Neural cell (in vitro differentiated cells): ENCODE results near the gene RUNX1. TPM values are rescaled to one million over a fixed set of nuclear protein-coding genes. Genes with fewer than 3 reads are reported as not detected.

Experiments
- H2AFZ ChIP-seq: fragments of 200-600, 300-800 bp; sonication (generic), shearing (Covaris generic); 2 replicates; pipeline ENCODE4 v1.6.0; 2014; ENCODE audit warnings: low read depth, mild to moderate bottlenecking, antibody characterized with exemption, low read length, moderate library complexity
- H3F3A ChIP-seq: fragments of 200-600 bp; shearing (Covaris generic); 2 replicates; pipeline ENCODE4 v1.6.1; 2016; ENCODE audit warnings: mild to moderate bottlenecking, moderate library complexity, mixed read lengths, antibody characterized with exemption, low read length; ENCODE audit not compliant: insufficient read depth, poor library complexity, severe bottlenecking
- H3K27ac ChIP-seq: fragments of 200-600, 300-800 bp; sonication (generic), shearing (Covaris generic); 2 replicates; pipeline ENCODE4 v1.5.1; 2014; ENCODE audit warnings: mild to moderate bottlenecking, low read length, moderate library complexity
- H3K27me3 ChIP-seq: fragments of 300-800, 200-600 bp; sonication (generic), shearing (Covaris generic); 2 replicates; pipeline ENCODE4 v1.6.0; 2014; ENCODE audit warnings: mild to moderate bottlenecking, low read depth, low read length, moderate library complexity; ENCODE audit not compliant: insufficient read depth
- H3K36me3 ChIP-seq: fragments of 300-800, 200-600 bp; sonication (generic), shearing (Covaris generic); 2 replicates; pipeline ENCODE4 v1.5.1; 2014; ENCODE audit warnings: mild to moderate bottlenecking, antibody characterized with exemption, low read length, moderate library complexity; ENCODE audit not compliant: insufficient read depth
- H3K4me2 ChIP-seq: fragments of 300-800, 200-600 bp; sonication (generic), shearing (Covaris generic); 2 replicates; pipeline ENCODE4 v1.6.0; 2014; ENCODE audit warnings: mild to moderate bottlenecking, low read length
- H3K4me3 ChIP-seq: fragments of 300-800, 200-600 bp; sonication (generic), shearing (Covaris generic); 2 replicates; pipeline ENCODE4 v1.5.1; 2014; ENCODE audit warnings: mild to moderate bottlenecking, low read length, moderate library complexity
- H3K79me2 ChIP-seq: fragments of 200-600 bp; shearing (Covaris generic); replicated peaks from 2 replicates; pipeline ENCODE4 v1.6.0; 2014; ENCODE audit warnings: mild to moderate bottlenecking, low read length, moderate library complexity; ENCODE audit not compliant: insufficient read depth
- H3K9ac ChIP-seq: fragments of 300-800, 200-600 bp; sonication (generic), shearing (Covaris generic); 2 replicates; pipeline ENCODE4 v1.6.1; 2016; ENCODE audit warnings: mild to moderate bottlenecking, low read length, mixed read lengths
- H3K9me2 ChIP-seq: fragments of 200-600 bp; shearing (Covaris generic); 2 replicates; pipeline ENCODE4 v1.6.1; 2016; ENCODE audit warnings: mild to moderate bottlenecking, low read length, mixed read lengths; ENCODE audit not compliant: insufficient read depth
- H3K9me3 ChIP-seq: fragments of 200-600, 300-800 bp; sonication (generic), shearing (Covaris generic); 2 replicates; pipeline ENCODE4 v1.6.1; 2016; ENCODE audit warnings: mild to moderate bottlenecking, mixed run types, low read length, moderate library complexity, mixed read lengths
- H4K20me1 ChIP-seq: fragments of 200-600 bp; shearing (Covaris generic); 2 replicates; pipeline ENCODE4 v1.6.1; 2016; ENCODE audit warnings: mild to moderate bottlenecking, mixed run types; ENCODE audit not compliant: insufficient read depth
- CTCF ChIP-seq: fragments of 450-650 bp; IDR thresholded peaks from 2 replicates; pipeline ENCODE4 v1.5.1; 2014; ENCODE audit warnings: antibody characterized with exemption, mild to moderate bottlenecking, moderate library complexity; ENCODE audit not compliant: poor library complexity, severe bottlenecking
- EP300 ChIP-seq: fragments of 450-650 bp; conservative IDR thresholded peaks from 2 replicates; pipeline ENCODE4 v1.6.1; 2014; ENCODE audit warnings: antibody characterized with exemption, mild to moderate bottlenecking, moderate library complexity; ENCODE audit not compliant: poor library complexity, severe bottlenecking
- EZH2 ChIP-seq: fragments of 200-600, 300-800 bp; shearing (Covaris generic), sonication (generic); IDR thresholded peaks from 2 replicates; pipeline ENCODE4 v1.6.1; 2014; ENCODE audit warnings: antibody characterized with exemption, low read length, borderline replicate concordance, mild to moderate bottlenecking; ENCODE audit not compliant: insufficient read depth, poor library complexity, severe bottlenecking
- MXI1 ChIP-seq: fragments of 450-650 bp; conservative IDR thresholded peaks from 2 replicates; pipeline ENCODE4 v1.6.1; 2014; ENCODE audit warnings: antibody characterized with exemption, mild to moderate bottlenecking; ENCODE audit not compliant: poor library complexity, severe bottlenecking
- POLR2AphosphoS5 ChIP-seq: IDR thresholded peaks from 2 replicates; pipeline ENCODE4 v1.6.1; 2012
- RAD21 ChIP-seq: fragments of 450-650 bp; conservative IDR thresholded peaks from 2 replicates; pipeline ENCODE4 v1.6.1; 2014; ENCODE audit warnings: antibody characterized with exemption, mild to moderate bottlenecking, moderate library complexity
- REST ChIP-seq: IDR thresholded peaks from 2 replicates; pipeline ENCODE4 v1.6.1; 2012; ENCODE audit warnings: borderline replicate concordance
- SMC3 ChIP-seq: fragments of 450-650 bp; conservative IDR thresholded peaks from 2 replicates; pipeline ENCODE4 v1.6.1; 2014; ENCODE audit warnings: antibody characterized with exemption, mild to moderate bottlenecking, moderate library complexity; ENCODE audit not compliant: poor library complexity
- TAF1 ChIP-seq: IDR thresholded peaks from 2 replicates; pipeline ENCODE4 v1.6.1; 2012; ENCODE audit warnings: low read depth
- polyA plus RNA-seq: library from polyadenylated mRNA; depleted of rRNA; stranded (reverse); fragments of >200 nt; gene quantifications from 2 replicates; pipeline ENCODE4 v1.2.3, GENCODE V29; 2014

RUNX1 gene
- polyA plus RNA-seq, 1 donor from 2014 or later = not detected

GRCh38 chr21:34945288-34945687, 103.8 kb downstream of the RUNX1 start:
- no peak overlapping the region for H3K27ac ChIP-seq
- no peaks in the 10 kb centered on the region for H3K36me3 ChIP-seq
- no peak overlapping the region for H2AFZ ChIP-seq
- no peak overlapping the region for H3K9ac ChIP-seq
- no peaks in the 10 kb centered on the region for H3K9me2 ChIP-seq
- no peak overlapping the region for H3K4me2 ChIP-seq
- TF ChIP-seq REST (no peak), MXI1 (no peak), CTCF (no peak), POLR2AphosphoS5 (no peak), EZH2 (no peak), TAF1 (no peak), SMC3 (no peak), RAD21 (no peak), EP300 (no peak)
- no peaks in the 10 kb centered on the region for H3K9me3 ChIP-seq
- no peak overlapping the region for H3K4me3 ChIP-seq
- H3F3A ChIP-seq = no peaks in the 10 kb centered on the region
- no peaks in the 10 kb centered on the region for H3K79me2 ChIP-seq
- H3K27me3 ChIP-seq = no peaks in the 10 kb centered on the region
- H4K20me1 ChIP-seq = no peaks in the 10 kb centered on the region

- TF ChIP-seq CTCF (no peak), MXI1 (no peak), EP300 (no peak), SMC3 (no peak)
- no peaks in the 10 kb centered on the region for H4K20me1 ChIP-seq
- no peak overlapping the region for H2AFZ ChIP-seq
- H3K27ac ChIP-seq = no peak overlapping the region
- H3K4me3 ChIP-seq = no peak overlapping the region
- no peaks in the 10 kb centered on the region for H3K9me2 ChIP-seq
- no peak overlapping the region for H3K9ac ChIP-seq
- no peaks in the 10 kb centered on the region for H3F3A ChIP-seq
- H3K9me3 ChIP-seq = no peaks in the 10 kb centered on the region
- H3K79me2 ChIP-seq = no peaks in the 10 kb centered on the region
- H3K36me3 ChIP-seq = no peaks in the 10 kb centered on the region
- no peak overlapping the region for H3K4me2 ChIP-seq
- H3K27me3 ChIP-seq = no peaks in the 10 kb centered on the region
These were observed 104.9 kb downstream of the RUNX1 start for GRCh38 chr21:34944015-34944755.
